H1 (cell line): Measurements from ENCODE around the gene BRSK2. TPM values are rescaled to one million over a fixed set of nuclear protein-coding genes. Genes with fewer than 3 reads are reported as not detected.
"Not testable (repeated sequence)": the region's sequence is repeated elsewhere in the genome, so short reads cannot be mapped to it uniquely, and the experiment has no call there.

Experiments used
- CTCF ChIA-PET: fragments of 300-600 bp; sonication (Branson Sonifier 250); formaldehyde crosslinking; loops from one replicate; lab custom pipeline; 2021; ENCODE audit not compliant: partially characterized antibody; lab: Charles Lee
- POLR2A ChIA-PET: fragments of 300-600 bp; sonication (Branson Sonifier 250); formaldehyde crosslinking; loops from one replicate; lab custom pipeline; 2021; ENCODE audit warnings: inconsistent platforms; ENCODE audit not compliant: partially characterized antibody; lab: Charles Lee
- DNase-seq, 2 experiments: peaks; one replicate each; pipeline versions ENCODE4 v3.0.0 to v3.0.0-alpha.2; 2010 to 2022; ENCODE audit warnings: low spot score in 2 of 2, low read depth in 1 of 2, mixed read lengths in 1 of 2
- FAIRE-seq: peaks from 2 replicates; lab custom pipeline; 2011; peaks lifted over from hg19 to GRCh38; lab: Jason Lieb, UNC
- H2AFZ ChIP-seq: 2 replicates; pipeline ENCODE4 v1.8.1; 2012; ENCODE audit warnings: low read length, inconsistent platforms
- H2AK5ac ChIP-seq: 2 replicates; pipeline ENCODE4 v1.6.1; 2013; ENCODE audit warnings: low read depth, low read length
- H2BK120ac ChIP-seq: replicated peaks from 2 replicates; pipeline ENCODE3; 2013; ENCODE audit warnings: low read depth, low read length, inconsistent platforms
- H2BK12ac ChIP-seq: 2 replicates; pipeline ENCODE4 v1.6.1; 2013; ENCODE audit warnings: low read depth, low read length
- H2BK15ac ChIP-seq: 2 replicates; pipeline ENCODE4 v1.6.1; 2013; ENCODE audit warnings: low read length
- H2BK20ac ChIP-seq: 2 replicates; pipeline ENCODE4 v1.6.1; 2013; ENCODE audit warnings: low read length
- H2BK5ac ChIP-seq: 2 replicates; pipeline ENCODE4 v1.6.1; 2013; ENCODE audit warnings: low read depth, low read length
- H3K14ac ChIP-seq: 2 replicates; pipeline ENCODE4 v1.6.1; 2013; ENCODE audit warnings: inconsistent platforms; ENCODE audit not compliant: insufficient read length
- H3K18ac ChIP-seq: 2 replicates; pipeline ENCODE4 v1.6.1; 2013; ENCODE audit warnings: low read length; ENCODE audit errors: extremely low read depth
- H3K23ac ChIP-seq: 2 replicates; pipeline ENCODE4 v1.6.1; 2013; ENCODE audit warnings: inconsistent platforms; ENCODE audit not compliant: insufficient read length
- H3K23me2 ChIP-seq: 2 replicates; pipeline ENCODE4 v1.6.1; 2013; ENCODE audit warnings: low read depth, low read length
- H3K27ac ChIP-seq: 2 replicates; pipeline ENCODE4 v1.6.1; 2011; ENCODE audit warnings: low read depth, low read length, inconsistent platforms
- H3K27me3 ChIP-seq, 4 experiments: replicated peaks in 1 of 4; 1 replicate in 1 of 4; 2 replicates in 3 of 4; pipeline versions ENCODE4 v1.6.1 to v1.8.1; 2011 to 2013; ENCODE audit warnings: low read length in 3 of 4, mild to moderate bottlenecking in 3 of 4, inconsistent platforms in 2 of 4, mixed read lengths in 2 of 4, moderate library complexity in 1 of 4; ENCODE audit not compliant: control insufficient read depth in 3 of 4, insufficient read depth in 3 of 4; ENCODE audit errors: extremely low read depth in 1 of 4
- H3K36me3 ChIP-seq, 4 experiments: 2 replicates each; pipeline versions ENCODE4 v1.6.1 to v1.8.1; 2011 to 2013; ENCODE audit warnings: mild to moderate bottlenecking in 4 of 4, low read length in 3 of 4, moderate library complexity in 2 of 4, control low read depth in 1 of 4, inconsistent platforms in 1 of 4; ENCODE audit not compliant: insufficient read depth in 4 of 4, control insufficient read depth in 2 of 4
- H3K4ac ChIP-seq: replicated peaks from 2 replicates; pipeline ENCODE3; 2013; ENCODE audit warnings: low read length, low read depth, mixed read lengths, inconsistent platforms; ENCODE audit not compliant: insufficient read length
- H3K4me1 ChIP-seq, 4 experiments: replicated peaks in 1 of 4; 1 replicate in 1 of 4; 2 replicates in 3 of 4; pipeline versions ENCODE4 v1.6.1 to v1.8.1; 2011 to 2013; ENCODE audit warnings: low read length in 3 of 4, inconsistent platforms in 2 of 4, mixed read lengths in 1 of 4; ENCODE audit not compliant: insufficient read depth in 4 of 4, control insufficient read depth in 3 of 4
- H3K4me2 ChIP-seq, 2 experiments: 2 replicates each; pipeline versions ENCODE4 v1.6.1 to v1.8.1; 2011 to 2013; ENCODE audit warnings: low read depth in 2 of 2, low read length in 2 of 2, control low read depth in 1 of 2, inconsistent platforms in 1 of 2, mild to moderate bottlenecking in 1 of 2; ENCODE audit not compliant: insufficient read depth in 1 of 2
- H3K4me3 ChIP-seq, 4 experiments: fragments of 200-600, 300-600 bp in 1 of 4; sonication (generic), shearing (Covaris generic), sonication (Bioruptor Twin) in 1 of 4; 2 replicates each; pipeline versions ENCODE4 v1.5.1 to v1.8.1; 2011 to 2016; ENCODE audit warnings: low read length in 4 of 4, low read depth in 3 of 4, control low read depth in 2 of 4, inconsistent platforms in 2 of 4, mild to moderate bottlenecking in 2 of 4, mixed read lengths in 1 of 4, moderate library complexity in 1 of 4; ENCODE audit not compliant: insufficient read depth in 2 of 4; ENCODE audit errors: extremely low read depth in 1 of 4
- H3K56ac ChIP-seq: replicated peaks from 2 replicates; pipeline ENCODE3; 2013; ENCODE audit warnings: low read depth, mild to moderate bottlenecking, mixed read lengths, low read length, inconsistent platforms; ENCODE audit not compliant: insufficient read length
- H3K79me1 ChIP-seq: 2 replicates; pipeline ENCODE4 v1.6.1; 2013; ENCODE audit warnings: low read depth, low read length, control low read depth
- H3K79me2 ChIP-seq, 2 experiments: 2 replicates each; pipeline versions ENCODE4 v1.6.1 to v1.8.1; 2012 to 2013; ENCODE audit warnings: low read length in 2 of 2, mild to moderate bottlenecking in 2 of 2, inconsistent platforms in 1 of 2; ENCODE audit not compliant: insufficient read depth in 2 of 2, control insufficient read depth in 1 of 2
- H3K9ac ChIP-seq, 4 experiments: replicated peaks in 1 of 4; 1 replicate in 1 of 4; 2 replicates in 3 of 4; pipeline versions ENCODE4 v1.6.1 to v1.8.1; 2011 to 2013; ENCODE audit warnings: low read depth in 3 of 4, low read length in 3 of 4, control low read depth in 2 of 4, mild to moderate bottlenecking in 2 of 4, moderate library complexity in 2 of 4, inconsistent platforms in 1 of 4; ENCODE audit errors: extremely low read depth in 1 of 4
- H3K9me3 ChIP-seq, 2 experiments: 2 replicates each; pipeline versions ENCODE4 v1.6.1 to v1.8.1; 2012 to 2013; ENCODE audit warnings: mild to moderate bottlenecking in 2 of 2, moderate library complexity in 2 of 2, control low read depth in 1 of 2, inconsistent platforms in 1 of 2, low read depth in 1 of 2, low read length in 1 of 2, mixed read lengths in 1 of 2; ENCODE audit not compliant: insufficient read depth in 2 of 2
- H4K20me1 ChIP-seq, 2 experiments: replicated peaks in 1 of 2; 2 replicates each; pipeline versions ENCODE3 to v1.8.1; 2011 to 2013; ENCODE audit warnings: inconsistent platforms in 2 of 2, low read length in 2 of 2, mild to moderate bottlenecking in 1 of 2; ENCODE audit not compliant: insufficient read depth in 2 of 2, control insufficient read depth in 1 of 2
- H4K5ac ChIP-seq: 2 replicates; pipeline ENCODE4 v1.6.1; 2013; ENCODE audit warnings: low read length, low read depth, mixed read lengths, inconsistent platforms; ENCODE audit not compliant: insufficient read length
- H4K8ac ChIP-seq: 2 replicates; pipeline ENCODE4 v1.8.0; 2013; ENCODE audit warnings: mild to moderate bottlenecking, moderate library complexity, low read length, inconsistent platforms; ENCODE audit not compliant: insufficient read depth; ENCODE audit errors: extremely low read depth
- H4K91ac ChIP-seq: replicated peaks from 2 replicates; pipeline ENCODE3; 2013; ENCODE audit warnings: low read length, mixed read lengths, inconsistent platforms; ENCODE audit not compliant: insufficient read length
- ATF2 ChIP-seq: IDR thresholded peaks from 2 replicates; pipeline ENCODE4 v1.6.1; 2012; ENCODE audit warnings: low read length, inconsistent platforms
- CBX5 ChIP-seq: fragments of 300-800, 300-1000 bp; sonication (generic); IDR thresholded peaks from 2 replicates; pipeline ENCODE4 v1.7.1; 2016; ENCODE audit warnings: antibody characterized with exemption, low read length, low read depth
- CHD1 ChIP-seq: IDR thresholded peaks from 2 replicates; pipeline ENCODE4 v1.6.1; 2012; ENCODE audit warnings: low read depth, low read length, improper control_type of control experiment
- EP300 ChIP-seq, 2 experiments: IDR thresholded peaks; 1 replicate in 1 of 2; 2 replicates in 1 of 2; pipeline ENCODE4 v1.6.1; 2011 to 2012; ENCODE audit warnings: low read depth in 2 of 2, low read length in 2 of 2, mild to moderate bottlenecking in 2 of 2, borderline replicate concordance in 1 of 2, inconsistent platforms in 1 of 2, moderate library complexity in 1 of 2
- JUN ChIP-seq: IDR thresholded peaks from 2 replicates; pipeline ENCODE4 v1.6.1; 2011; ENCODE audit warnings: low read depth, mild to moderate bottlenecking, improper control_type of control experiment, low read length
- NANOG ChIP-seq: IDR thresholded peaks from 2 replicates; pipeline ENCODE4 v1.6.1; 2011; ENCODE audit warnings: low read length, low read depth, mild to moderate bottlenecking, inconsistent platforms; ENCODE audit not compliant: insufficient read depth, poor library complexity, severe bottlenecking
- RAD21 ChIP-seq, 2 experiments: IDR thresholded peaks in 1 of 2; conservative IDR thresholded peaks in 1 of 2; 2 replicates each; pipeline ENCODE4 v1.6.1; 2011; ENCODE audit warnings: low read depth in 2 of 2, low read length in 2 of 2, improper control_type of control experiment in 1 of 2, inconsistent platforms in 1 of 2, mild to moderate bottlenecking in 1 of 2, moderate library complexity in 1 of 2
- SIRT6 ChIP-seq: IDR thresholded peaks from one replicate; pipeline ENCODE4 v1.7.1; 2012; ENCODE audit warnings: low read length, inconsistent platforms
- SRF ChIP-seq: IDR thresholded peaks from 2 replicates; pipeline ENCODE4 v1.6.1; 2011; ENCODE audit warnings: mild to moderate bottlenecking, low read depth, low read length, moderate library complexity
- TAF1 ChIP-seq: IDR thresholded peaks from 2 replicates; pipeline ENCODE4 v1.6.1; 2011; ENCODE audit warnings: mild to moderate bottlenecking, low read depth, low read length
- TCF12 ChIP-seq: IDR thresholded peaks from 2 replicates; pipeline ENCODE4 v1.6.1; 2011; ENCODE audit warnings: low read depth, mild to moderate bottlenecking, low read length
- WGBS, 2 experiments: shearing (Covaris generic) in 1 of 2; methylation state at CpG; one replicate each; pipeline versions ENCODE4 v1.1.6 to v1.1.7; 2013 to 2015; ENCODE audit warnings: low lambda C conversion rate in 2 of 2, mixed read lengths in 2 of 2, inconsistent platforms in 1 of 2, low coverage in 1 of 2, missing lambda C conversion rate in 1 of 2; ENCODE audit not compliant: insufficient replicate concordance in 2 of 2, insufficient coverage in 1 of 2, insufficient read length in 1 of 2; ENCODE audit errors: extremely low coverage in 1 of 2, missing lambda C conversion rate in 1 of 2; 5-methylcytosine and 5-hydroxymethylcytosine counted together
- polyA plus RNA-seq, 7 experiments: library from polyadenylated mRNA; depleted of rRNA in 3 of 7; stranded (reverse) in 5 of 7; unstranded in 2 of 7; fragments of >200 nt in 5 of 7; fragments of 200-250 nt in 2 of 7; gene quantifications; 1 replicate in 5 of 7; 2 replicates in 1 of 7; 4 replicates in 1 of 7; pipeline versions ENCODE4 v1.2.1 to v1.2.3, GENCODE V29; 2011 to 2013; ENCODE audit warnings: missing spikeins in 2 of 7, mixed read lengths in 2 of 7
- total RNA-seq: library from RNA; stranded (reverse); fragmentation: NEBNext Ultra II Directional; extraction: Animal tissue kit (Norgen Biotek cat#: 25700); gene quantifications from 2 replicates; pipeline ENCODE4 v1.2.1, GENCODE V29; 2021

Gene BRSK2
- total and polyA plus RNA-seq, 2 of the 8 experiments (the other 6 are each of a cell fraction or from before 2014, with no cell fraction given), result 17.3 to 27.1 TPM

- TF ChIP-seq JUN (no peak), ATF2 (no peak), TAF1 (no peak), EP300 (IDR thresholded peaks at IDR 0.05; ENCODE audit: borderline replicate concordance in 1 of 2, low read depth in 2 of 2, low read length in 2 of 2) (no peak), CHD1 (no peak), SIRT6 (no peak), TCF12 (no peak), NANOG (no peak), CBX5 (no peak), RAD21 (IDR thresholded peaks at IDR 0.05 in 1 of 2, conservative IDR thresholded peaks at IDR 0.05 in 1 of 2; ENCODE audit: low read depth in 2 of 2, low read length in 2 of 2) (no peak), SRF (no peak)
Observed at GRCh38 chr11:1433977-1434640, 44.4 kb downstream of the BRSK2 start (continued).

- CTCF ChIA-PET, H2AFZ ChIP-seq, H3K27me3 ChIP-seq, H4K5ac ChIP-seq, H4K91ac ChIP-seq, FAIRE-seq, H3K14ac ChIP-seq, H2BK20ac ChIP-seq, H3K9ac ChIP-seq, H3K36me3 ChIP-seq, H2BK5ac ChIP-seq, H2BK12ac ChIP-seq, H2BK15ac ChIP-seq, H4K8ac ChIP-seq, H3K56ac ChIP-seq, H3K23ac ChIP-seq, H3K27ac ChIP-seq, H3K23me2 ChIP-seq, H3K18ac ChIP-seq, DNase-seq, H2AK5ac ChIP-seq, H3K4ac ChIP-seq, H3K9me3 ChIP-seq, POLR2A ChIA-PET, H3K79me2 ChIP-seq, H3K4me3 ChIP-seq, H2BK120ac ChIP-seq, H3K79me1 ChIP-seq: not testable (repeated sequence)
- peaks cover 0 to 13% (median 9%) of the 10 kb centered on the region in 4 experiments; a peak in 6 of 7 replicates for H3K4me1 ChIP-seq
- peaks cover 9 to 20% of the 10 kb centered on the region in 2 experiments for H4K20me1 ChIP-seq
- H3K4me2 ChIP-seq, result peak overlapping the region; percentile 7 to 61; a peak in 1 of 4 replicates
- 80% methylated on average over 3 of the region's 20 CpGs; no CpG with 5 or more reads in 1 of the 2 experiments for WGBS, 2 experiments
Observed at GRCh38 chr11:1435479-1435819, 45.7 kb downstream of the BRSK2 start.
